Right lobe of liver (tissue), 4 donors: Measurements from ENCODE around the gene CUBN.

Experiments
- POLR2A ChIP-seq: fragments of 450-650 bp; IDR thresholded peaks from one replicate; pipeline ENCODE4 v1.6.1; 2017; ENCODE audit warnings: antibody characterized with exemption, mild to moderate bottlenecking
- TF ChIP-seq, protein P1 (sequence below), 4 donors: fragments of 200-600 bp in 3 of 4; fragments of 450-650 bp in 1 of 4; IDR thresholded peaks; one replicate each; pipeline versions ENCODE4 v1.5.1 to v1.8.0; 2016 to 2022; ENCODE audit warnings: antibody characterized with exemption in 4 of 4, mild to moderate bottlenecking in 2 of 4
- donor health status: DM: no; HTN: no; CAD: no.
- donor health status: DM: no; HTN: no; CAD: no.
- donor health status: DM: no; HTN: yes; CAD: no.

DNA sequence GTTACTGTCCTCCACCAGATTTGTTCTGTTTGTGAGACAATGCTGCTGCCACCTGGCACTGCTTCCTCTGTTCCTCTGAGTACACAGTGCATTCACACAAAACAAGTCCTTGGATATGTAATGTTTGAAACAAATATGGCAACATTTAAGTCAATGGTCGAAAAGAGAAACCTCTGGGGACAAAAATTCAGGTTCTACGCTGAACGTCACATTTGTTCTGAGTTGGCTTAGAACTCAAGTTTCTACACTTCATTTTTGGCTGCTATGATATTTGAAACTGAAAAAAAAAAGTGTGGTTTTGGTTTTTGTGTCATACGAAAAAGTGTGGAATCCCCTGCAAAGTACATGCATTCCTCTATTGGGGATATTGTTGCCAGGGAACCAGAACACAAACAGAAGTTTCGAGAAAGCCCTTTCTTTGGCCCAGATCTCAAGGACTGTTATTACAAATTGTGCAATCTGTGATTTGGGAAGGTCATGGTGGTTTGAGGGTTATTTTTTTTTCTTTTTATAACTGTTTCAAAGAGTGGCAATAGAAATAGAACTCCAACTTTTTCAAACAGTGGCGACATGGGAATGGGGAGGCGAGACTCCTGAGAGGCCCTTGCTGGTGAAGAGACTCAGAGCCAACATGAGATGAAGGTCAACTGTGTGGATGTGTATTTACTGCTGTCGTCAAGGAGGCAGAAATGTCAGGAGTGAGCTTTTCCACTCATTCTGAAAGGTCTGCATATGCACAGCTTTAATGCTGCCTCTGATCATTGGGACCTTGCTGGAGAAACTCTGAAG is 127.5 kb downstream of the CUBN start:
- TF ChIP-seq, protein P1, sequence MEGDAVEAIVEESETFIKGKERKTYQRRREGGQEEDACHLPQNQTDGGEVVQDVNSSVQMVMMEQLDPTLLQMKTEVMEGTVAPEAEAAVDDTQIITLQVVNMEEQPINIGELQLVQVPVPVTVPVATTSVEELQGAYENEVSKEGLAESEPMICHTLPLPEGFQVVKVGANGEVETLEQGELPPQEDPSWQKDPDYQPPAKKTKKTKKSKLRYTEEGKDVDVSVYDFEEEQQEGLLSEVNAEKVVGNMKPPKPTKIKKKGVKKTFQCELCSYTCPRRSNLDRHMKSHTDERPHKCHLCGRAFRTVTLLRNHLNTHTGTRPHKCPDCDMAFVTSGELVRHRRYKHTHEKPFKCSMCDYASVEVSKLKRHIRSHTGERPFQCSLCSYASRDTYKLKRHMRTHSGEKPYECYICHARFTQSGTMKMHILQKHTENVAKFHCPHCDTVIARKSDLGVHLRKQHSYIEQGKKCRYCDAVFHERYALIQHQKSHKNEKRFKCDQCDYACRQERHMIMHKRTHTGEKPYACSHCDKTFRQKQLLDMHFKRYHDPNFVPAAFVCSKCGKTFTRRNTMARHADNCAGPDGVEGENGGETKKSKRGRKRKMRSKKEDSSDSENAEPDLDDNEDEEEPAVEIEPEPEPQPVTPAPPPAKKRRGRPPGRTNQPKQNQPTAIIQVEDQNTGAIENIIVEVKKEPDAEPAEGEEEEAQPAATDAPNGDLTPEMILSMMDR (IDR thresholded peaks at IDR 0.05), result no peak
- no peak for TF ChIP-seq POLR2A
